Fibroblast of lung (primary cell): Measurements from ENCODE around the gene TROAP.

Source experiments
- EZH2 ChIP-seq: IDR thresholded peaks from 2 replicates; pipeline ENCODE4 v1.5.1; 2012; ENCODE audit warnings: low read length, control low read depth, mild to moderate bottlenecking; ENCODE audit errors: missing control alignments
- TF ChIP-seq, protein P1 (sequence below), 2 donors: IDR thresholded peaks in 1 of 2; conservative IDR thresholded peaks in 1 of 2; 1 replicate in 1 of 2; 2 replicates in 1 of 2; pipeline ENCODE4 v1.5.1; 2011 to 2012; ENCODE audit warnings: low read length in 2 of 2, control low read depth in 1 of 2, inconsistent platforms in 1 of 2, low read depth in 1 of 2, mild to moderate bottlenecking in 1 of 2

DNA sequence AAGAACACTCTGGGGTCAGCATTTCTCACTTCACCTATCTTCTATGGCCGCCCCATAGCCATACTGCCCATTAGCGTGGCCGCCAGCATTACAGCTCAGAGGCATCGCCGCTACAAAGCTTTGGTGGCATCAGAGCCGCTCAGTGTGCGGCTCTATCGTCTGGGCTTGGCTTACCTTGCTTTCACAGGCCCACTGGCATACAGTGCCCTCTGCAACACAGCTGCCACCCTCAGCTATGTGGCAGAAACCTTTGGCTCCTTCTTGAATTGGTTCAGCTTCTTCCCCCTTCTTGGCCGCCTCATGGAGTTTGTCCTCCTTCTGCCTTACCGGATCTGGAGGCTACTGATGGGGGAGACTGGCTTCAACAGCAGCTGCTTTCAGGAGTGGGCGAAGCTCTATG is 26.2 kb downstream of the TROAP start:
- TF ChIP-seq, protein P1, sequence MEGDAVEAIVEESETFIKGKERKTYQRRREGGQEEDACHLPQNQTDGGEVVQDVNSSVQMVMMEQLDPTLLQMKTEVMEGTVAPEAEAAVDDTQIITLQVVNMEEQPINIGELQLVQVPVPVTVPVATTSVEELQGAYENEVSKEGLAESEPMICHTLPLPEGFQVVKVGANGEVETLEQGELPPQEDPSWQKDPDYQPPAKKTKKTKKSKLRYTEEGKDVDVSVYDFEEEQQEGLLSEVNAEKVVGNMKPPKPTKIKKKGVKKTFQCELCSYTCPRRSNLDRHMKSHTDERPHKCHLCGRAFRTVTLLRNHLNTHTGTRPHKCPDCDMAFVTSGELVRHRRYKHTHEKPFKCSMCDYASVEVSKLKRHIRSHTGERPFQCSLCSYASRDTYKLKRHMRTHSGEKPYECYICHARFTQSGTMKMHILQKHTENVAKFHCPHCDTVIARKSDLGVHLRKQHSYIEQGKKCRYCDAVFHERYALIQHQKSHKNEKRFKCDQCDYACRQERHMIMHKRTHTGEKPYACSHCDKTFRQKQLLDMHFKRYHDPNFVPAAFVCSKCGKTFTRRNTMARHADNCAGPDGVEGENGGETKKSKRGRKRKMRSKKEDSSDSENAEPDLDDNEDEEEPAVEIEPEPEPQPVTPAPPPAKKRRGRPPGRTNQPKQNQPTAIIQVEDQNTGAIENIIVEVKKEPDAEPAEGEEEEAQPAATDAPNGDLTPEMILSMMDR (conservative IDR thresholded peaks at IDR 0.05 in 1 of 2, IDR thresholded peaks at IDR 0.05 in 1 of 2; ENCODE audit: low read depth in 1 of 2, low read length in 2 of 2): no peak
- no peak for TF ChIP-seq EZH2
